Transverse colon (tissue), 4 donors: Measurements from ENCODE around the gene TNRC18. TPM values are rescaled to one million over a fixed set of nuclear protein-coding genes. Genes with fewer than 3 reads are reported as not detected.
A peak's percentile ranks its signal among the peaks of the same experiment; 100 is the strongest.
"Not testable (repeated sequence)": the region's sequence is repeated elsewhere in the genome, so short reads cannot be mapped to it uniquely, and the experiment has no call there.

Experiments
- DNase-seq: peaks from one replicate; pipeline ENCODE4 v3.0.0-alpha.2; 2019
- H3K27ac ChIP-seq, 4 donors: fragments of 200-600 bp; sonication (generic); 2 replicates each; pipeline ENCODE4 v1.5.1; 2016 to 2018; ENCODE audit warnings: inconsistent platforms in 4 of 4
- H3K27me3 ChIP-seq: fragments of 200-600 bp; sonication (generic); 2 replicates; pipeline ENCODE4 v1.5.1; 2017; ENCODE audit warnings: inconsistent platforms
- H3K36me3 ChIP-seq, 4 donors: fragments of 200-600 bp; sonication (generic); 2 replicates each; pipeline ENCODE4 v1.5.1; 2017 to 2019; ENCODE audit warnings: inconsistent platforms in 4 of 4
- H3K4me1 ChIP-seq, 4 donors: fragments of 200-600 bp; sonication (generic); 2 replicates each; pipeline ENCODE4 v1.5.1; 2017 to 2020; ENCODE audit warnings: inconsistent platforms in 4 of 4
- H3K4me3 ChIP-seq, 4 donors: fragments of 200-600 bp; sonication (generic); 1 replicate in 1 of 4; 2 replicates in 3 of 4; pipeline versions ENCODE4 v1.5.1 to v1.6.1; 2017 to 2019; ENCODE audit warnings: inconsistent platforms in 4 of 4
- H3K9me3 ChIP-seq, 2 donors: fragments of 200-600 bp; sonication (generic); 2 replicates each; pipeline ENCODE4 v1.5.1; 2017 to 2019; ENCODE audit warnings: inconsistent platforms in 2 of 2
- EP300 ChIP-seq: sonication (generic); formaldehyde crosslinking; IDR thresholded peaks from one replicate; pipeline ENCODE4 v1.6.1; 2017; ENCODE audit warnings: antibody characterized with exemption, low read depth
- POLR2A ChIP-seq: fragments of 450-650 bp; IDR thresholded peaks from one replicate; pipeline ENCODE4 v1.6.1; 2016; ENCODE audit warnings: antibody characterized with exemption, mild to moderate bottlenecking, moderate library complexity
- POLR2AphosphoS5 ChIP-seq, 3 donors: sonication (generic); formaldehyde crosslinking; IDR thresholded peaks; one replicate each; pipeline ENCODE4 v1.6.1; 2016; ENCODE audit warnings: antibody characterized with exemption in 3 of 3
- WGBS, 2 donors: methylation state at CpG; one replicate each; pipeline ENCODE4 v1.1.5; 2018; ENCODE audit warnings: low coverage in 1 of 2; 5-methylcytosine and 5-hydroxymethylcytosine counted together
- in situ Hi-C, 4 donors: fragments of 200-750 bp; cut with MboI; loops; one replicate each; pipeline versions ENCODE4 v1.15.0 to v1.15.1; 2017; ENCODE audit warnings: low sequenced_read_pairs in 3 of 4, low pct_ligation_motif_present in 1 of 4, low pct_unique_long_range_greater_than_20kb in 1 of 4
- intact Hi-C: fragments of 100-400 bp; cut with DNase I; formaldehyde crosslinking; loops from one replicate; pipeline ENCODE4 v1.15.1; 2023; ENCODE audit warnings: low total_unique reads
- total RNA-seq, 4 donors: library from RNA; depleted of rRNA; stranded (reverse); fragments of >200 nt; gene quantifications; one replicate each; pipeline ENCODE4 v1.1.0, GENCODE V29; 2016
- TF ChIP-seq, protein P1 (sequence below), 5 experiments: fragments of 200-600 bp in 3 of 5; fragments of 450-650 bp in 2 of 5; sonication (generic) in 3 of 5; IDR thresholded peaks; 1 replicate in 2 of 5; 2 replicates in 3 of 5; pipeline ENCODE4 v1.5.1; 2016 to 2017; ENCODE audit warnings: antibody characterized with exemption in 5 of 5, inconsistent platforms in 3 of 5, mild to moderate bottlenecking in 2 of 5, moderate library complexity in 1 of 5

The TNRC18 gene
- total RNA-seq, 4 donors from 2014 or later, result 91.2 to 430 (median 175) TPM

DNA sequence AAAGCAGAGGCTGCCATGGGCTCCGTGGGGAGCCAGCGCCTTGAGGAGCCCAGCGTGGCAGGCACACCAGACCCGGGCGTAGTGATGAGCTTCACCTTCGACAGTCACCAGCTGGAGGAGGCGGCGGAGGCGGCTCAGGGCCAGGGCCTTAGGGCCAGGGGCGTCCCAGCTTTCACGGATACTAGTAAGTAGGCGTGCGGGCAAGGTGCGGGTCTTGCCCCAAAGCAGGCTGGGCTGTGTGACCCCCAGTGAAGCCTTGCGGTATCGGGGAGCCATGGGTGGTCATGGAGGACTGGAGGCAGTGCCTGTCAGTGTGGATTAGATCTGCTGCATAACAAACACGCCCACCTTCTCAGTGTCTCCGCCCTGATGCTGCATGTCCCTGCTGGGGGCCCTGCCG, 135.8 kb downstream of the TNRC18 start:
- in situ Hi-C loops (no loop called here), intact Hi-C loops (no loop called here)
- 88 to 93% methylated on average over 2 to 19 of the region's 19 CpGs for WGBS, 2 donors

DNA sequence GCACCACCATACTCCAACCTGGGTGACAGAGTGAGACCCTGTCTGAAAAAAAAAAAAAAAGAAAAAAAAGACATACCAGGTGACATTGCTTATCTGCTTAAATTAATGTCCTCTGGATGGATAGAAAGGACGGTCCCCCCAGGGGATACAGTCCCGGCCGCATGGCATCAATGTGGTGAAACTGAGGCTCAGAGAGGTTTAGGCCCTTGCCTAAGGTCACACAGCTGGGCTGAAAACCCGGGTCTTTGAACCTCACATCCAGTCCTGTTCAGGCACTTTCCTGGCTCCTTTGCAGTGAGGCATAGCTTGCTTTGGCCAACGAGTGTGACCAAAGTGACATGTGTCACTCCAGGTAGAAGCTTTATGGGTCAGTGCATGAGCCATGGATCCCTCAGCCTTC, 136.3 kb downstream of the TNRC18 start:
- Histone ChIP-seq H3K27me3 (peaks cover 15% of the 10 kb centered on the region), H3K4me1 (peaks cover 0 to 22% (median 15%) of the 10 kb centered on the region in 4 donors)
- 60 to 84% methylated on average over 1 to 5 of the region's 5 CpGs for WGBS, 2 donors
- intact Hi-C loops, in situ Hi-C loops, H3K27ac ChIP-seq, H3K4me3 ChIP-seq, DNase-seq, H3K36me3 ChIP-seq, H3K9me3 ChIP-seq: not testable (repeated sequence)

More for the DNA sequence above, 135.8 kb downstream of the TNRC18 start:
- TF ChIP-seq, protein P1, sequence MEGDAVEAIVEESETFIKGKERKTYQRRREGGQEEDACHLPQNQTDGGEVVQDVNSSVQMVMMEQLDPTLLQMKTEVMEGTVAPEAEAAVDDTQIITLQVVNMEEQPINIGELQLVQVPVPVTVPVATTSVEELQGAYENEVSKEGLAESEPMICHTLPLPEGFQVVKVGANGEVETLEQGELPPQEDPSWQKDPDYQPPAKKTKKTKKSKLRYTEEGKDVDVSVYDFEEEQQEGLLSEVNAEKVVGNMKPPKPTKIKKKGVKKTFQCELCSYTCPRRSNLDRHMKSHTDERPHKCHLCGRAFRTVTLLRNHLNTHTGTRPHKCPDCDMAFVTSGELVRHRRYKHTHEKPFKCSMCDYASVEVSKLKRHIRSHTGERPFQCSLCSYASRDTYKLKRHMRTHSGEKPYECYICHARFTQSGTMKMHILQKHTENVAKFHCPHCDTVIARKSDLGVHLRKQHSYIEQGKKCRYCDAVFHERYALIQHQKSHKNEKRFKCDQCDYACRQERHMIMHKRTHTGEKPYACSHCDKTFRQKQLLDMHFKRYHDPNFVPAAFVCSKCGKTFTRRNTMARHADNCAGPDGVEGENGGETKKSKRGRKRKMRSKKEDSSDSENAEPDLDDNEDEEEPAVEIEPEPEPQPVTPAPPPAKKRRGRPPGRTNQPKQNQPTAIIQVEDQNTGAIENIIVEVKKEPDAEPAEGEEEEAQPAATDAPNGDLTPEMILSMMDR (IDR thresholded peaks at IDR 0.05), result no peak
- no peak for TF ChIP-seq POLR2AphosphoS5 (IDR thresholded peaks at IDR 0.05)
- TF ChIP-seq EP300, result no peak
- no peak for TF ChIP-seq POLR2A
- Histone ChIP-seq H3K9me3 (no peaks in the 10 kb centered on the region), H3K36me3 (no peaks in the 10 kb centered on the region), H3K4me3 (no peak overlapping the region), H3K4me1 (peaks cover 0 to 22% (median 15%) of the 10 kb centered on the region in 4 donors), H3K27me3 (peaks cover 15% of the 10 kb centered on the region), H3K27ac (no peak overlapping the region)
- DNase-seq, result no peak

DNA sequence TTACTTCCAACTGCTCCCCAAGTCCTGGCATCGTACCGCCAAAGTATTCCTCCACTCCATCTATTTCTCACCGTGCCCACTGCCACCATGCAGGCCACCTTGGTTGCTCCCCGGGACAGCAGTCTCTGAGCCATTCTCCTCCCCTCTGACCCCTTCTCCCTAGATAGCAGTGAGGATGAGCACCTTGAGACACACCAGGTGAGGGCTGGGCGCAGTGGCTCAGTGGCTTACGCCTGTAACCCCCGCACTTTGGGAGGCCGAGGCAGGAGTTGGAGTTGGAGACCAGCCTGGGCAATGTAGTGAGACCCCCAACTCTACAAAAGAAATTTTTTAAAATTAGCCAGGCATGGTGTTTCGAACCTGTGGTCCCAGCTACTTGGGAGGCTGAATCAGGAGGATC, 136.7 kb downstream of the TNRC18 start:
- TF ChIP-seq EP300, result no peak
- TF ChIP-seq, protein P1 (IDR thresholded peaks at IDR 0.05), result no peak
- no peak for TF ChIP-seq POLR2AphosphoS5 (IDR thresholded peaks at IDR 0.05)
- TF ChIP-seq POLR2A, result no peak
- intact Hi-C loops (no loop called here), in situ Hi-C loops (no loop called here)
- DNase-seq, result no peak
- 89 to 100% methylated on average over 1 to 9 of the region's 9 CpGs for WGBS, 2 donors
- no peaks in the 10 kb centered on the region for H3K36me3 ChIP-seq
- H3K9me3 ChIP-seq, result no peaks in the 10 kb centered on the region
- H3K4me1 ChIP-seq, result peaks cover 0 to 22% (median 15%) of the 10 kb centered on the region in 4 donors
- no peak overlapping the region for H3K4me3 ChIP-seq
- H3K27me3 ChIP-seq, result peaks cover 15% of the 10 kb centered on the region
- H3K27ac ChIP-seq, result no peak overlapping the region

DNA sequence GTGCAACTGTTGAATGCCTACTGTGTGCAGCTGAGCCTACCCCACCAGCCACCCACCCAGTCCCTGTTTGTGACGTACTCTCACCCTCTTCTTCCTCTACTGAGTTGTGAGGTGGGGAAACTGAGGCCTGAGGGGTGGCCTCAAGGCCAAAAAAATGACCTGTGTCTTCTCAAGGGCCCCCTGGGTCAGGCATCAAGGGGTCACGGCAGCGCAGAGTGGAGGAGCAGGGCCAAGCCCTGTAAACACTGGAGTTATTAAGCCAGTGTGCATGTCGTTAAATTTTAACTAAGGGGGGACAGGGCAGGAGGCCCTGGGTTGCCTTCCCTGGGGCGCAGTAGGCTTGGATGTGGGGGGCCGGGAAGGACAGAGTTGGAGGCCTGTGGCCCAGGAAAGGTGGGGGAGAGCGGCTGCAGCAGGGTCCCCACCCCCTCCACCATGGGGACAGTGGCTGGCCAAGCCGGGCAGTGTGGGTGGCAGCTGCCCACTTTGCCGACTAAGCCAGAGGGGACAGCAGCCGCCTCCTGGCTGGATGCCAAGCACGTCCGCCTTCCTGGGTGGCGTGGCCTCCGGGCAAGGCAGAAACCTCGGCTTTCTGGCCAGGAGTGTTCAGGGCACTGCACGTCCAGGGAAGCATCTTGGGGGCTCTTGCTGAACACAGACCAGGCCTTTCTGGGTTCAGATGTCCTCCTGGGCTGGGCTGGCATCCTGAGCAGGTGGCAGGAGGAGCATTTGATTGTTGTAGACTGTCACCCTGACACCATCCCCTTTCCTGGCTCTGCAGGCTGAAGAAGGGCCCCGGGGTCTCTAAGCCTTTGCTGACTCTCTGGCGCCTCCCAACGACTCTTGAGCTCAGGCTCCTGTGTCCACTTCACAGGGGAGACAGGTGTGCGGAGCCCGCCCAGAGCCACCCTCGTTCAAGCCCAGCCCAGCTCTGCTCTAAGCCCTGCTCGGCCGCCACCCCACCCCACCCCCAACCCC, 139.0 kb downstream of the TNRC18 start:
- TF ChIP-seq, protein P1 (IDR thresholded peaks at IDR 0.05), result peak in 1 of 5 experiments; percentile 17
- TF ChIP-seq EP300, result no peak
- no peaks in the 10 kb centered on the region for H3K9me3 ChIP-seq
- H3K4me3 ChIP-seq, result peak overlapping the region in 1 of 4 donors; percentile 9
- in situ Hi-C loops (no loop called here), intact Hi-C loops (no loop called here)
- 33% methylated on average over 24 of the region's 24 CpGs; no CpG with 5 or more reads in 1 of the 2 donors for WGBS, 2 donors
- H3K36me3 ChIP-seq, result no peaks in the 10 kb centered on the region
- no peak overlapping the region for H3K27ac ChIP-seq
- DNase-seq, result peak; percentile 56
- peaks cover 15% of the 10 kb centered on the region for H3K27me3 ChIP-seq
- peaks cover 0 to 22% (median 15%) of the 10 kb centered on the region in 4 donors for H3K4me1 ChIP-seq
